ENCODE measurements around the gene FMN2.

DNA sequence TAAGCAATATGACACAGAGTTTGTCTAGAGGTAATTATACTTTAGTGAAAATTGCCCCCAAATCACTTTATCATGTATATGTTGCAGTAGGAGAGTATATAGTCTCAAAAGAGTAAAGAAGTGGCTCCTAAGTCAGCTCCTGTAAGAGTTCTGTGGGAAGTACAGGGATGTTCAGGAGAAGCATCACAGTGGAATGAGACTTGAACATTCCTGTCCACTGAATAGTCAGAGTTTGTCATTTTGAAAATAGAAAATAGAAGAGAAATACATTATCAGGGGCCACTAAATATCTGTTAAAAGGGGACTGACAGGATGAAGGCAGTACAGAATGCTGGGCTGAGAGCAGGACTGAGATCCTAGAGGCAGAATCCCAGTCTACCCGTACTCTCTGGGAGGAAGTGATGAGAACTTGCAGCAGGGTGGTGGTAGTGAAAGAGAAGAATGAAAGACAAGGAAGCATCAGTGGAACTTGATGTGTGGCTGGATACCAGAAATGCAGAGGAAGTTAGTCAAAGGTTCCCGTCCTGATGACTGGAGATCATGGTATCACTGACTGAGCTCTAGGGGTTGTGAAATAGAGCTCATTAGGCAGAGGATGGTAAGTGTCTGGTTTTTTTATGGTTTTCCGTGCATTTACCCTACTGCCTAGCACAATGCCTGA is 153.4 kb downstream of the FMN2 start:
- TF ChIP-seq, protein P1, sequence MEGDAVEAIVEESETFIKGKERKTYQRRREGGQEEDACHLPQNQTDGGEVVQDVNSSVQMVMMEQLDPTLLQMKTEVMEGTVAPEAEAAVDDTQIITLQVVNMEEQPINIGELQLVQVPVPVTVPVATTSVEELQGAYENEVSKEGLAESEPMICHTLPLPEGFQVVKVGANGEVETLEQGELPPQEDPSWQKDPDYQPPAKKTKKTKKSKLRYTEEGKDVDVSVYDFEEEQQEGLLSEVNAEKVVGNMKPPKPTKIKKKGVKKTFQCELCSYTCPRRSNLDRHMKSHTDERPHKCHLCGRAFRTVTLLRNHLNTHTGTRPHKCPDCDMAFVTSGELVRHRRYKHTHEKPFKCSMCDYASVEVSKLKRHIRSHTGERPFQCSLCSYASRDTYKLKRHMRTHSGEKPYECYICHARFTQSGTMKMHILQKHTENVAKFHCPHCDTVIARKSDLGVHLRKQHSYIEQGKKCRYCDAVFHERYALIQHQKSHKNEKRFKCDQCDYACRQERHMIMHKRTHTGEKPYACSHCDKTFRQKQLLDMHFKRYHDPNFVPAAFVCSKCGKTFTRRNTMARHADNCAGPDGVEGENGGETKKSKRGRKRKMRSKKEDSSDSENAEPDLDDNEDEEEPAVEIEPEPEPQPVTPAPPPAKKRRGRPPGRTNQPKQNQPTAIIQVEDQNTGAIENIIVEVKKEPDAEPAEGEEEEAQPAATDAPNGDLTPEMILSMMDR (IDR thresholded peaks at IDR 0.05): no peak
- no peak for TF ChIP-seq POLR2AphosphoS5 (IDR thresholded peaks at IDR 0.05)
- TF ChIP-seq POLR2A (IDR thresholded peaks at IDR 0.05): no peak
